ENCODE measurements around the gene TECPR2.

GRCh38 chr14:102325791-102326345, 36.9 kb upstream of the TECPR2 start:
- TF ChIP-seq CTCF (IDR thresholded peaks at IDR 0.05) (no peak), POLR2AphosphoS5 (IDR thresholded peaks at IDR 0.05; ENCODE audit: insufficient read depth in 1 of 2, low read depth in 1 of 2) (no peak)
